Right cardiac atrium (tissue), 5 donors: ENCODE results near the gene ATP10A. TPM values are rescaled to one million over a fixed set of nuclear protein-coding genes. Genes with fewer than 3 reads are reported as not detected.

Experiments
- ATAC-seq, 2 donors: fragments of 200-7000 bp; cut with Tn5 transposase; one replicate each; pipeline versions ENCODE4 v1.8.0 to v1.9.1; 2020; ENCODE audit warnings: moderate library complexity in 2 of 2, mild to moderate bottlenecking in 1 of 2
- DNase-seq, 3 donors: peaks; one replicate each; pipeline ENCODE4 v3.0.0-alpha.2; 2020
- H3K27ac ChIP-seq: one replicate; pipeline ENCODE4 v1.5.1; 2013; ENCODE audit warnings: mild to moderate bottlenecking, low read length, control low read depth, moderate library complexity
- H3K27me3 ChIP-seq: one replicate; pipeline ENCODE4 v1.6.1; 2013; ENCODE audit not compliant: control insufficient read depth, insufficient read depth
- H3K4me1 ChIP-seq: one replicate; pipeline ENCODE4 v1.6.1; 2013; ENCODE audit warnings: low read length; ENCODE audit not compliant: control insufficient read depth, insufficient read depth
- H3K4me3 ChIP-seq: one replicate; pipeline ENCODE4 v1.5.1; 2013; ENCODE audit warnings: low read length, control low read depth
- H3K9me3 ChIP-seq: one replicate; pipeline ENCODE4 v1.6.1; 2013; ENCODE audit warnings: low read length; ENCODE audit not compliant: control insufficient read depth
- WGBS: extraction: QIAGEN DNeasy Blood & Tissue Kit; methylation state at CpG from one replicate; pipeline ENCODE4 v1.1.7; 2013; 5-methylcytosine and 5-hydroxymethylcytosine counted together
- intact Hi-C, 4 donors: fragments of 100-400 bp; cut with DNase I; formaldehyde crosslinking; loops; one replicate each; pipeline versions ENCODE4 v1.11.0 to v1.14.0; 2022 to 2023
- polyA plus RNA-seq: library from polyadenylated mRNA; stranded (reverse); fragments of 200-250 nt; gene quantifications from one replicate; pipeline ENCODE4 v1.2.3, GENCODE V29; 2013
- total RNA-seq, 4 donors: library from RNA; stranded (reverse); fragmentation: NEBNext Ultra II Directional; extraction: Animal tissue kit (Norgen Biotek cat#: 25700); gene quantifications; one replicate each; pipeline ENCODE4 v1.2.1, GENCODE V29; 2021
- donor health status: healthy with polysubstance abuse.
- donor health status: DM: no; HTN: yes; CAD: no.
- donor health status: DM: no; HTN: no; CAD: no.
- donor health status: DM: no; HTN: yes; CAD: no; lungs with severe emphysema.
- donor health status: DM: yes; HTN: yes; CAD: no.

ATP10A gene
- total and polyA plus RNA-seq, 5 donors: 0.95 to 3.0 (median 1.5) TPM

DNA sequence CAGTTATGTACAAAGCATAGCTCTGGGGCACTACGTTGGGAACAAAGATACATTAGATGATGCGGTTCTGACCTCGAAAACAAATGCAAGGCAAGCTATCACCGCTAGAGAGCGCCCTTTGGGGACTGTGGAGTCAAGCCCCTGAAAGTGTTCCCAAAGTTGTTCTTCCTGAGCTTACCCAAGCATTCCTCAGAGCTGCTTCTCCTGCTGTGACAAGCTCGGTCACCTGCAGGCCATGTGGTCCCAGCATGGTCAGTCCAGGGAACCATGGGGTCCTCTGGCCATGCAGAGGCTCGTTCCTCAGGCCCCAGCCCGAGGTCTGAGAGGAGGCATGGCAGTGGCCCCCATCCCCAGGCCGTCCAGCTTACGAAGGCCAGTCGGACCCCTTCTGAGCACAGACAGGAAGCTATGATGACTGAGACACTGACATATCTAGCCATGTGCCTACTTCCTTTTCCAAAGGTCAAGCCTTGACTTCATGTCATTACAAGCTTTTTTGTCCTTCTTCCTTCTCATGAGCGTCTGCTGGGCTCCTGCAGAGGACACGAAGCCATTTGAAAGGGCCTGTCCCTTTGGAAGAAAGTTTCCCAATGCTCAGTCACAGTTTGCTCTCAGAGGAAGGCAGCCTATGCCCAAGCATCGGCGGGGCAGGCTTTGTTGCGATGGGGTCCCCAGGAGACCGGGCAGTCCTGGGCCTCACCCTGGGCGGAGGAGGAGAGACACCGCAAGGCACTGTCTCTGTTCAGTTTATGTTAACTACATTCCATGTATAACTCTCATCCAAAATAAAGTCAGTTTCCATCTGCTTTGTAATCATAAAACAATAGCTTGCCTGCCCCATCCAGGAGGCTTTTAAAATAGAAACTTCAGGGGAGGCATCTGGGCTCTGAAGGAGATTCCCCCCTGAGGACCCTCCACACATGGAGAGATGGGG is 79.3 kb downstream of the ATP10A start:
- no peaks in the 10 kb centered on the region for H3K27me3 ChIP-seq
- H3K9me3 ChIP-seq: no peaks in the 10 kb centered on the region
- H3K4me3 ChIP-seq: no peak overlapping the region
- H3K27ac ChIP-seq: no peak overlapping the region
- peaks cover 7% of the 10 kb centered on the region for H3K4me1 ChIP-seq
- ATAC-seq: no peak
- 77% methylated on average over 19 of the region's 19 CpGs for WGBS
- no peak for DNase-seq
- intact Hi-C loops: no loop called here

DNA sequence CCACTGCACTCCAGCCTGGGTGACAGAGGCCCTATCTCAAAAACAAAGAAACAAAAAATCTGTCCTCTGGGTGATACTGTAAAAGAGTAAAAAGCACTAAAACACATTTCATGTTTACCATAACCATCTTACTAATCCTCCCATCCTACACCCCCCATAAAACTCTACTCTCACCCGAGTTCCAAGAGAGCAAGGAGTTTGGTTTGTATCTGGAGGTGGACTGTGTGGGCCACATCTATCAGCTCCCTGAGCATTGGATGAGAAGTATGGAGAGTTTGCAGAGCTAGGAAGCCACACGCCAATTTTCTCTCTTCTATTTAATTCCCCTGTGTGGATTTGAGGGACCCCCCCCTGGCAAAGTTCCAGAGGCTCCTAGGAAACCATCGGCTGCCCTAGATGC is 80.0 kb downstream of the ATP10A start:
- intact Hi-C loops: no loop called here
- no peaks in the 10 kb centered on the region for H3K27me3 ChIP-seq
- no peak overlapping the region for H3K4me3 ChIP-seq
- WGBS: 69% methylated on average over 3 of the region's 3 CpGs
- no peaks in the 10 kb centered on the region for H3K9me3 ChIP-seq
- DNase-seq (no peak), ATAC-seq (no peak)
- H3K27ac ChIP-seq: no peak overlapping the region
- peaks cover 7% of the 10 kb centered on the region for H3K4me1 ChIP-seq

DNA sequence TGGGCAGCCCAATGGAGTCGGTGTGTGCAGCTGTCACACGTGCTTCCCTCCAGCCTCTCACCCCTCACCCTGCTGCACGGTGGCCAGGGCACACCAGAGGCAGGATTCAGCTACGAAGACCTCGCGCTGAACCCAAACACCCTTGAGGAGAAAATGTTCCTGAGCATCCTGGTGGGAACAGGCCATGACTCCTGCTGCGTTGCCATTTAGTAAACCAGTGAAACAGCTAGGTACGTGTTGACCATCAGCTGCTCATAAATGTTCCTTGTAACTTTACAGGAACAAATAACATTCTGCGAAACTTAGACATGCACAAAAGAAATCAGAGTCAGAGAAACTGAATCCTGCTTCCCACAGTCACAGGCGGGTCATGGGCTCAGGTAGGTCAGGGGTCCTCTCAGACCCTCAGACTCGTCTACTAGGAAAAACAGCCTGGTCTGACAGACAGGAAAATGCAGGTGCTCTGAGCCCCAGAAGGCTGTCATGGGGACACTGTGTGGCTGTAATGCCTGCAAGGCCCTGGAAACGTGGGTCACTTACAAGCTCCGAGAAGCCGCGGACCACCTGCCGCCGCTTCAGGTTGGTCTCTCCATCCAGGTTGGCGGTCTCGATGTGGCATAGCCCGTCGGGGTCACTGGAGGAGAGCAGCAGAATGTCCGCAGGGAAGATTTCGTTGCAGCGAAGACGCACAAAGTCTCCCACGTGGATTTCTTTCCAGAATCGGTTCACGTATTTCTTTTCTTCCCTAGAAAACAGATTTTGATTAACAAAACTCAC is 82.5 kb downstream of the ATP10A start:
- no peak overlapping the region for H3K27ac ChIP-seq
- intact Hi-C loops: no loop called here
- WGBS: 93% methylated on average over 28 of the region's 28 CpGs

DNA sequence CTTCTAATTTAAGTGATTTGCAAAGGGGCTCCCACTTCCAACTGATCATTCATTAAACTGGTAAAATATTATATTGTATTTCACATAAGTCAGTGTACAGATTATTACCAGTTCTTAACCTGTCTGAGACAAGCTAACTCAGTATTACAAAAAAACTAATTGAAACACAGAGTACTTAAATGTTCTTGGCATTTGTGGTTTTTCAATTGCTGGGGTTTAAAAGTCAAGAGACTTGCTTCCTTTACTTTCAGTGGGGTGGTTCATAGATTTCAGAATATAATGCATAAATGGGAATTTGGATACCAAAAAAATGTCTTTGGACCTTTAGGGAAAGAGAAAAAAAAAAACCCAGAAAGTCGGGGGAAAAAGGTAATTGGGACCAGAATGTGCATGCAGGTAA is 85.0 kb downstream of the ATP10A start:
- H3K27ac ChIP-seq: no peak overlapping the region
- 90% methylated on average over 1 of the region's 1 CpG for WGBS
- DNase-seq: no peak
- intact Hi-C loops: loop anchor here in 1 of 4 donors (10.0 kb wide), 1 partner anchor 77 kb away; no protein-coding TSS in a partner anchor
- H3K9me3 ChIP-seq: no peaks in the 10 kb centered on the region
- no peak for ATAC-seq
- H3K4me3 ChIP-seq: no peak overlapping the region
- H3K4me1 ChIP-seq: peaks cover 2% of the 10 kb centered on the region
- no peaks in the 10 kb centered on the region for H3K27me3 ChIP-seq

More for the DNA sequence above, 82.5 kb downstream of the ATP10A start:
- DNase-seq (no peak), ATAC-seq (no peak)
- Histone ChIP-seq H3K27me3 (no peaks in the 10 kb centered on the region), H3K4me1 (no peaks in the 10 kb centered on the region), H3K4me3 (no peak overlapping the region), H3K9me3 (no peaks in the 10 kb centered on the region)

DNA sequence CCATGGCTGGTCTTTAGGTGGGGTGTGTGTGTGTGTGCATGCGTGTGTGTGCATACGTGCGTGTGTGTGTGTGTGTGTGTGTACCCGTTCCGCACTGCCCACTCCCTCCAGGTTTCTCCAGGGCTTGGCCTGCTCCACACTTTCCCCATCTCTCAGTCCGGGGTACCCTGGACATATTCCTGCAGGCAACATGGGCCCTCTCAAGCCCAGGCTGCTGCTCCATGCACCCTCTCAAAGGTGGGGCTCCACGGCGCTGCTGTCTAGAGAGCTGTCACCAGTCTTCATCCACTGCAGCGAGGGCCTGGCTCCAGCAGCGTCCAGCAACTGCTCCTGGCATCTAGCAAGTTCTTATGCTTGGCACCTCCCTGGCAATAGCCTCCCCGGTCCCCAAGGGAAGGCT is 86.1 kb downstream of the ATP10A start:
- WGBS: 82% methylated on average over 11 of the region's 11 CpGs
- H3K9me3 ChIP-seq: no peaks in the 10 kb centered on the region
- H3K4me3 ChIP-seq: no peak overlapping the region
- no peaks in the 10 kb centered on the region for H3K27me3 ChIP-seq
- intact Hi-C loops: loop anchor here in 1 of 4 donors (10.0 kb wide), 1 partner anchor 78 kb away; no protein-coding TSS in a partner anchor
- ATAC-seq (no peak), DNase-seq (no peak)
- peaks cover 2% of the 10 kb centered on the region for H3K4me1 ChIP-seq
- H3K27ac ChIP-seq: no peak overlapping the region

DNA sequence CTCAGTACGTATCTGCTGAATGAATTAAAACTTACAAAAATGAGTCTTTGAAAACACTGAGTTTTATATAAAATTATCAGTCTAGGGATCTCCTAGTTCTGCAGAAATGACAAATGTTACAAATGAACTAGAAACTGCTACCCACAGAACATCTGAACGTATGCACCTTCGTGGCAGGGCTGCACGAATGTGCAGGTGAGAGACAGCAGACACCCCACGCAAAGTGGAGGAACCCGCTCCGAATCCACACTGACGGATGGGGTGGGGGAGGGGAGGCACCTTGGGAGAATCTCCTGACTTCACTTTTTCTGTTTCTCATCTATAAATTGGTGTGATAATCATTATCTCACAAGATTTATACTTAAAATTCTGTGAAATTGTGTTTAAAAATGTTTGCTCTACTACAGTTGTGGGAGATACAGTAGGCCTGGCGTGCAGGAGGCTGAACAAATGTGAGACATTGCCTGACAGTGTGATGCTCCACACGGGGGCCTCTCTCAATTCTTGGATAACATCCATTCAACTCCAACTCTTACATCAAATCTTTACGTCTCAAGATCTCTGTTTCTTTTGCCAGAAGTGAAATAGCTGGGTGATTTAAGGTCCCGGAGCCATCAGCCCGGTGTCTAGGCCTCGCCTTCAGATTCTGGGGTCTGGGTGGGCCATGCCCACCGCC is 86.9 kb downstream of the ATP10A start:
- Histone ChIP-seq H3K4me1 (peaks cover 2% of the 10 kb centered on the region), H3K27me3 (no peaks in the 10 kb centered on the region), H3K27ac (no peak overlapping the region), H3K9me3 (no peaks in the 10 kb centered on the region), H3K4me3 (no peak overlapping the region)
- 89% methylated on average over 15 of the region's 15 CpGs for WGBS
- no peak for ATAC-seq
- intact Hi-C loops: loop anchor here in 1 of 4 donors (10.0 kb wide), 1 partner anchor 79 kb away; no protein-coding TSS in a partner anchor
- no peak for DNase-seq

DNA sequence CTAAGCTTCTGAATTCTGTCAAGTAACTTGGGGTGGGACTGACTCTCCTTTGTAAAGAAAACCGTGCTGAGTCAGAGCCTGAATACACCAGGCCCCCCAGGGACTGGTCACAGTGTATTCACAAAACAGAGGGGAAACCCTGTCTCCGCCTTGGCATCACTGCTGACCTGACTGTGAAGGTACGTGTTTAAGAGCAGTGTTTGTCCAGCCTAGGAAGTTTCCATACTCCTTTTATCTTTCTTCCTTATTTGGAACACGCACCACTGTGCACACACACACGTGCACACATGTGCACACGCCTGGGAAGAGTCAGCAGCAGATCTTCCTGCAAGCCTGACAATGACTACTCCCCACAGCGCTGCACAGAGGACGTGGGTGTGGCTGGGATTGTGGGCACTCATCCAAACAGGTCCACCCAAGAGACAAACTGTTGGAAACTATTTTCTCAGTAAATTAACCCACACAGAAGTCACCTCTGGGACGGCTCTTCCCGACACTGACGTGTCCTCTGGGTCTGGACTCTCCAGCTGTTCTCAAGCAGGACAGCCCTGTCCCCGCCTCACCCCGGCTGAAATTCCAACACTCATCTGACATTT is 87.7 kb downstream of the ATP10A start:
- Histone ChIP-seq H3K9me3 (no peaks in the 10 kb centered on the region), H3K4me3 (no peak overlapping the region), H3K4me1 (peaks cover 2% of the 10 kb centered on the region), H3K27me3 (no peaks in the 10 kb centered on the region), H3K27ac (no peak overlapping the region)
- ATAC-seq (peak; percentile 84 to 95), DNase-seq (peak in 2 of 3 donors; percentile 77 to 79)
- intact Hi-C loops: loop anchor here in 1 of 4 donors (10.0 kb wide), 1 partner anchor 79 kb away; no protein-coding TSS in a partner anchor
- WGBS: 25% methylated on average over 13 of the region's 13 CpGs

DNA sequence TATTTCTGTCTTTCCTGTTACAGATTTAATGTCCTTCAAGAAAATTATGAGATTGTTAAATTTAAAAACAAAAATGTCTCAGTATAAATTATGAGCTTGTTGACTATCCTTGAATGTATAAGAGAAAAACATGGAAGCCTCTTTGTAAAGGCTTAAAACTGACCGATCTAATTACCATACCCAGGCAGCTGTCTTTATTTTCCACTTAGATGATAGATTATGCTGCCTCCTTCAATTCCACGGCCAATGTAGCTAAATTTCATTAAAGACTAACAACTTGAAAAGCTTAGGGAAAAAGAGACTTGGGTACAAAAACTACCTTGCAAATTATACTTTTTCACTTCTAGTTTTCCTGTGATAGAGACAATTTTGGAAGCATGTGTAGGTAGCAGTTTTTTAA is 88.3 kb downstream of the ATP10A start:
- no peak for ATAC-seq
- Histone ChIP-seq H3K4me1 (peaks cover 2% of the 10 kb centered on the region), H3K9me3 (no peaks in the 10 kb centered on the region), H3K27ac (no peak overlapping the region), H3K4me3 (no peak overlapping the region), H3K27me3 (no peaks in the 10 kb centered on the region)
- DNase-seq: no peak
- intact Hi-C loops: loop anchor here in 1 of 4 donors (10.0 kb wide), 1 partner anchor 80 kb away; no protein-coding TSS in a partner anchor
- WGBS: 81% methylated on average over 2 of the region's 2 CpGs

DNA sequence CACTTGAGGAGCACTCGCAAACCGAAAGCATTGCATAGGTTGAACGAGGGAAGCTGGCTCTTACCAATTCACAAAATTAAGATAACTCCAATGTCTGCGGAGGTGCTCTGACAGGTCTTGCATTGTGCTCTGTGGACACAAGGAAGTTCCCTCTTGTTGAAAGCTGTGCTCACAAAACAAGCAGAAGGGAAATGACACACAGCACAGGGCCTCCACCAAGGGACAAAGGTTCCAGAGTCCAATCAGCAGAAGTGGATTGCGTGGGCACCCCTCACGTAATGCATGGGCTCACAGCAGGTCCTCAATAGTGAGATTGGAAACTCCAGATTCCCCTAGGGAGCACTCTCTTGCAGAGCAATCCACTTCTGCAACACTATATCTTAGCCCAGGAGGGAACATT is 89.9 kb downstream of the ATP10A start:
- intact Hi-C loops: loop anchor here in 1 of 4 donors (10.0 kb wide), 1 partner anchor 82 kb away; no protein-coding TSS in a partner anchor
- DNase-seq: no peak
- H3K4me1 ChIP-seq: peaks cover 2% of the 10 kb centered on the region
- H3K27ac ChIP-seq: no peak overlapping the region
- no peak overlapping the region for H3K4me3 ChIP-seq
- WGBS: 87% methylated on average over 6 of the region's 6 CpGs
- H3K27me3 ChIP-seq: no peaks in the 10 kb centered on the region
- H3K9me3 ChIP-seq: no peaks in the 10 kb centered on the region
- no peak for ATAC-seq

DNA sequence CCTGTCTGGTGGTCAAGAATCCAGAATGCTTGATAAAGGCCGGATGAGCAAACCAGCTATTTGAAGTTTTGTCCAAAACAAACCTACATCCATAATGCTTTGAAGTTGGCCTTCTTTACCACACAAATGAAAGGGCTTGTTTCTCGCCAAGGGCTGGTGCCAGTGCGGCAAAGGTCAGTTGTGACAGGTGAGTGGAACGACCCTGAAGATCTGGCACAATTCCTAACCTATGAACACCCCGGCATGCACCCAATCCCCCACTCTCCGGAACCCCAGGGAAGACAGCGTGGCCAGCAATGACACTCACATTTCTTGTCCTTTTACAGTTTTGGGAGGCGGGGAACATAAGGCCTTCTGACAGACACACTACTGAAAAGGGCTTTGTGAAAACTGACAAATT is 90.6 kb downstream of the ATP10A start:
- intact Hi-C loops: loop anchor here in 1 of 4 donors (10.0 kb wide), 1 partner anchor 82 kb away; no protein-coding TSS in a partner anchor
- Histone ChIP-seq H3K27ac (no peak overlapping the region), H3K9me3 (no peaks in the 10 kb centered on the region), H3K27me3 (no peaks in the 10 kb centered on the region), H3K4me3 (no peak overlapping the region), H3K4me1 (peaks cover 2% of the 10 kb centered on the region)
- 83% methylated on average over 8 of the region's 8 CpGs for WGBS
- DNase-seq: no peak
- ATAC-seq: no peak
